Measurements from ENCODE around the gene BMP15. TPM values are rescaled to one million over a fixed set of nuclear protein-coding genes. Genes with fewer than 3 reads are reported as not detected.

Gene BMP15
- total RNA-seq, 4 donors from 2014 or later, result not detected

DNA sequence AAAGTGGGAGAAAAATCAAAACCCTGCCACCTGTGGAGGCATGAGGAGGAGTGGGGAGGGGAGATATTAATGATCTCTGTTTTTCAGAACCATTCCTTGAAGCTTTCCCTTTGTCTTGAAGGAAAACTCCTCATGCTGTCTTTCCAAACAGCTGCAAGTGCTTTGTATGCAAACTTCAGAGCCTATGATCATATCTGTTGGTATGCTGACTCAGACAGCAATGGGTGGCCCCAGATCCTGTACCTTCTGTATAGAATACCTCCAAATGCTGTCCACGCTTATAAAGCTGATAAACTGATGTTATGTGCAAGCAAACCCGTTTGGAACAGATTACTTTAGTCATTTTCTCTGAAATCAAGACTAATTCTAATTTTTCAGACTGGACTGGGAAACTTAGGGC lies 31.9 kb downstream of the BMP15 start:
- 44 to 62% methylated on average over 2 of the region's 2 CpGs for WGBS, 2 donors

DNA sequence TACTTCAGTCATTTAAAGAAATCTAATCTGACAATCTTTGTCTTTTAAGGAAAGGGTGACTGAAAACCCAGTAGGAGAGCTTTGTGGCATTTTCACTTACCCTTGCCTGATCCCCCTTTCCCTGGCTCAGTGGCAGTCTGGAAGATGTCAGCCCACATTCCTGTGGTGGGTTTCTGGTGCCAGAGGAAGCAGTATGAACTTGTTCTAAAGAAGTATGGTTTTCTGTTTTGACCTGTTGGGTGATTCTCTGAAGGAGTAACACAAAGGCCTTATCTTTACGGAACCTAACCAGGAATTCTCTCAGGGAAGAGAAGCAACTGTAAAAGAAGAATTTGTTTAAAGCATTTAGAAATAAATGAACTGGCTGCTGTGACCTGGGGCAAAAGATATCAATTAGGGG lies 41.9 kb downstream of the BMP15 start:
- H3K27me3 ChIP-seq, result no peaks in the 10 kb centered on the region
- intact Hi-C loops (cut with DNase I), result no loop called here
- no peak for TF ChIP-seq POLR2A (IDR thresholded peaks at IDR 0.05)
- TF ChIP-seq, protein P1, sequence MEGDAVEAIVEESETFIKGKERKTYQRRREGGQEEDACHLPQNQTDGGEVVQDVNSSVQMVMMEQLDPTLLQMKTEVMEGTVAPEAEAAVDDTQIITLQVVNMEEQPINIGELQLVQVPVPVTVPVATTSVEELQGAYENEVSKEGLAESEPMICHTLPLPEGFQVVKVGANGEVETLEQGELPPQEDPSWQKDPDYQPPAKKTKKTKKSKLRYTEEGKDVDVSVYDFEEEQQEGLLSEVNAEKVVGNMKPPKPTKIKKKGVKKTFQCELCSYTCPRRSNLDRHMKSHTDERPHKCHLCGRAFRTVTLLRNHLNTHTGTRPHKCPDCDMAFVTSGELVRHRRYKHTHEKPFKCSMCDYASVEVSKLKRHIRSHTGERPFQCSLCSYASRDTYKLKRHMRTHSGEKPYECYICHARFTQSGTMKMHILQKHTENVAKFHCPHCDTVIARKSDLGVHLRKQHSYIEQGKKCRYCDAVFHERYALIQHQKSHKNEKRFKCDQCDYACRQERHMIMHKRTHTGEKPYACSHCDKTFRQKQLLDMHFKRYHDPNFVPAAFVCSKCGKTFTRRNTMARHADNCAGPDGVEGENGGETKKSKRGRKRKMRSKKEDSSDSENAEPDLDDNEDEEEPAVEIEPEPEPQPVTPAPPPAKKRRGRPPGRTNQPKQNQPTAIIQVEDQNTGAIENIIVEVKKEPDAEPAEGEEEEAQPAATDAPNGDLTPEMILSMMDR (IDR thresholded peaks at IDR 0.05), result no peak
- WGBS, 2 donors, result 89% methylated on average over 1 of the region's 1 CpG; no CpG with 5 or more reads in 1 of the 2 donors
- no peak overlapping the region for H3K27ac ChIP-seq
- no peaks in the 10 kb centered on the region for H3K4me1 ChIP-seq
- no peak for DNase-seq
- H3K4me3 ChIP-seq, result no peak overlapping the region
- no peaks in the 10 kb centered on the region for H3K9me3 ChIP-seq
- H3K36me3 ChIP-seq, result no peaks in the 10 kb centered on the region

More for the DNA sequence above, 31.9 kb downstream of the BMP15 start:
- intact Hi-C loops (cut with DNase I), result no loop called here
- H3K27me3 ChIP-seq, result no peaks in the 10 kb centered on the region
- no peaks in the 10 kb centered on the region for H3K9me3 ChIP-seq
- TF ChIP-seq, protein P1 (IDR thresholded peaks at IDR 0.05), result no peak
- TF ChIP-seq POLR2A (IDR thresholded peaks at IDR 0.05), result no peak
- no peak overlapping the region for H3K27ac ChIP-seq
- H3K4me3 ChIP-seq, result no peak overlapping the region
- no peaks in the 10 kb centered on the region for H3K36me3 ChIP-seq
- no peaks in the 10 kb centered on the region for H3K4me1 ChIP-seq
- DNase-seq, result no peak

DNA sequence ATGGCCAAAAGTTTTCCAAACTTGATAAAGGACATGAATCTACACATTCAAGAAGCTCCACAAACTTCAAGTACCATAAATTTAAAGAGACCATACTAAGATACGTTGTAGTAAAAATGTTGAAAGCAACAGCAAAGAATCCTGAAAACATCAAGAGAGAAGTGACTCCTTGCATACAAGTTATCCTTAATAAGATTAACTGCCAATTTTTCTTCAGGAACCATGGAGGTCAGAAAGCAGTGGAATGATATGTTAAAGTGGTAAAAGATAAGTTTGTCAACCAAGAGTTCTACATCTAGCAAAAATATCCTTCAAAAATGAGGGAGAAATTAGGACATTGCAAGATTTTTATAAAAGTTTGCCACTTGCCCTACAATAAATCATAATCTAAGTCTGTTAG lies 43.3 kb downstream of the BMP15 start:
- WGBS, 2 donors, result 80 to 86% methylated on average over 1 of the region's 1 CpG
- Histone ChIP-seq H3K9me3 (no peaks in the 10 kb centered on the region), H3K27ac (no peak overlapping the region), H3K27me3 (no peaks in the 10 kb centered on the region), H3K4me1 (no peaks in the 10 kb centered on the region), H3K4me3 (no peak overlapping the region), H3K36me3 (no peaks in the 10 kb centered on the region)
- DNase-seq, result no peak
- intact Hi-C loops (cut with DNase I), result no loop called here
- TF ChIP-seq POLR2A (IDR thresholded peaks at IDR 0.05), result no peak
- TF ChIP-seq, protein P1 (IDR thresholded peaks at IDR 0.05), result no peak

DNA sequence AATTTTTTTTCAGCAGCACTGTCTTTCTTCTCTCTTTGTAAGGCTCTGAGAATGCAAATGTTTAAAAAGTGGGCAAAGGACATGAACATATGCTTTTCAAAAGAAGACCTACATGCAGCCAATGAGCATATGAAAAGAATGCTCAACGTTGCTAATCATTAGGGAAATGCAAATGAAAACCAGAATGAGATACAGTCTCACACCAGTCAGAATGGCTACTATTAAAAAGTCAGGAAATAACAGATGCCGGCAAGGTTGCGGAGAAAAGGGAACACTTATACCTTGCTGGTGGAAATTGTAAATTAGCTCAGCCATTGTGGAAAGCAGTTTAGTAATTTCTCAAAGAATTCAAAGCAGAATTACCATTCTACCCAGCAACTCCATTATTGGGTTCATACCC lies 51.6 kb downstream of the BMP15 start:
- no peak for TF ChIP-seq POLR2A (IDR thresholded peaks at IDR 0.05)
- TF ChIP-seq, protein P1 (IDR thresholded peaks at IDR 0.05), result no peak
- Histone ChIP-seq H3K36me3 (no peaks in the 10 kb centered on the region), H3K4me3 (no peak overlapping the region), H3K27ac (no peak overlapping the region), H3K9me3 (no peaks in the 10 kb centered on the region), H3K27me3 (no peaks in the 10 kb centered on the region), H3K4me1 (no peaks in the 10 kb centered on the region)
- no peak for DNase-seq
- intact Hi-C loops (cut with DNase I), result no loop called here
- WGBS, 2 donors, result 56 to 61% methylated on average over 3 of the region's 3 CpGs

DNA sequence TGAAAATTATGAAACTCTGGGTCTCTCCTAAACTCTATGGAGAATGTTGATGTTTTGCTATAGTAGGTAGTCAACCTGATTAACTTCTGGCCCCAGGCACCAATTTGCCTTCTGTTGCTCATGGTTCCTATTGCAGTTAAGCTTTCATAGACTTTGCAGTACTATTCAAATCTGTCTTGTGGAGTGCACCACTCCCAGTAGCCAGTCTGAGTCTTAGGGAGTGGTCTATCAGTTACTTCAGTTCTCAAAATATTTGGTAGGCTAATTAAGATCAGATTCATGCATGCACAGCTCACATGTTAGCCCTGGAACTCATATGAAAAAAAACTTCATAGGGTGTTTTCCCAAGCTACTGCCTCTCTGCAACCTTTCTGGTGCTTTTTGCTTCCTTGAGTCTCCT lies 53.3 kb downstream of the BMP15 start:
- H3K9me3 ChIP-seq, result no peaks in the 10 kb centered on the region
- TF ChIP-seq, protein P1 (IDR thresholded peaks at IDR 0.05), result no peak
- no peaks in the 10 kb centered on the region for H3K4me1 ChIP-seq
- H3K4me3 ChIP-seq, result no peak overlapping the region
- H3K27me3 ChIP-seq, result no peaks in the 10 kb centered on the region
- H3K36me3 ChIP-seq, result no peaks in the 10 kb centered on the region
- no peak for DNase-seq
- no peak overlapping the region for H3K27ac ChIP-seq
- intact Hi-C loops (cut with DNase I), result no loop called here

Other genes with a start within 250 kb of the BMP15 start
- gene SHROOM4, start 96.5 kb upstream of the BMP15 start, total RNA-seq, result 1 to 10 TPM; 2.7 to 8.8 (median 4.3) TPM

Measured in esophagus squamous epithelium (tissue), 5 donors.